ENCODE data around the gene COL23A1. TPM values are rescaled to one million over a fixed set of nuclear protein-coding genes. Genes with fewer than 3 reads are reported as not detected.

COL23A1 gene
- total RNA-seq, 1 experiment from 2014 or later = 0.18 TPM

DNA sequence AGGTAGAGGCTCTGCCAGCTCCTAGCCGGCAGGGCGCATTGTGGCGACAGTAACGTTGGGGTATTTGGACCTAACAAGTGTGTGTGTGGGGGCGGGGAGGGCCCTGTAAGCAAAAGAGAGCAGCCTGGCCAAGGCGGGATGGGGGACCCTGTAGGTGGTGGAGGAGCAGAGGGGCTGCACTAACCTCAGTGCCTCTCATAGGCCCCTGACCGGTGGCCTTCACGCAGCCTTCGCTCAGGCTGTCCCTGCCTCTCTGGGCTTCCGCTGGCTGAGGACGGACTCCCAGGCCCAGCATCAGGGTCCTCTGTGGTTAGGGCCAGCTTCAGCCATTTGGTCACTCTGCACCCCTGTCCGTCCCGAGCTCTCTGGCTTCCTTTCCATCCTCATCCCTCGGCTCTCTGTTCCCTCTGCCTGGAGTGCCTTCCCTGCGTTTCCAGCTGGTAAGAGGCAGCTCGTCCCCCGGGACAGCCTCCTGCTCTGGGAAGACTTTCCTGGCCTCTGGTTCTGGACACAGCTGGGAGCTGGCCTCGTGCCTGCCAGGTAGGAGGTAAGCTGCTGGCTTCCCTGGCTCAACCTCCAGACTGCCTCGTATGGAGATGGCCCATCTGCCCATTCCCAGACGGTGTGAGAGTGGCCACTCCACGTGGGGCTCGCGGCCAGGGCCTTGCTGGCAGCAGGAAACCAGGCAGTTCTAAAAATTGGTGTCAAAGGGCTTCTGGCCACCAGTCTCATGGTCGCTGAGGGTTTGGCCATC is 318.3 kb downstream of the COL23A1 start:
- H3K27ac Mint-ChIP-seq (ENCODE audit: unreplicated experiment) = no peak overlapping the region
- no peaks in the 10 kb centered on the region for H3K4me1 ChIP-seq
- no peaks in the 10 kb centered on the region for H3K4me1 Mint-ChIP-seq (ENCODE audit: low read depth, unreplicated experiment)
- no peak overlapping the region for H3K4me3 Mint-ChIP-seq (ENCODE audit: unreplicated experiment)
- no peaks in the 10 kb centered on the region for H3K36me3 ChIP-seq (ENCODE audit: control insufficient read depth, insufficient read depth, low read length)
- intact Hi-C loops (cut with micrococcal nuclease; ENCODE audit: unreplicated experiment) = no loop called here
- H3K9me3 Mint-ChIP-seq (ENCODE audit: unreplicated experiment) = no peaks in the 10 kb centered on the region
- no TSS peak for BruUV-seq (replicated peaks)
- ChIA-PET POLR2A (no interaction called here), CTCF (no interaction called here)
- H3K4me3 ChIP-seq (ENCODE audit: low read depth, low read length) = no peak overlapping the region
- no peak for DNase-seq
- H3K27me3 Mint-ChIP-seq (ENCODE audit: insufficient read depth, unreplicated experiment) = no peaks in the 10 kb centered on the region
- no peaks in the 10 kb centered on the region for H3K27me3 ChIP-seq (replicated peaks; ENCODE audit: control insufficient read depth, insufficient read depth, low read length)
- no peaks in the 10 kb centered on the region for H3K36me3 Mint-ChIP-seq (ENCODE audit: insufficient read depth, unreplicated experiment)
- TF ChIP-seq, protein P1, sequence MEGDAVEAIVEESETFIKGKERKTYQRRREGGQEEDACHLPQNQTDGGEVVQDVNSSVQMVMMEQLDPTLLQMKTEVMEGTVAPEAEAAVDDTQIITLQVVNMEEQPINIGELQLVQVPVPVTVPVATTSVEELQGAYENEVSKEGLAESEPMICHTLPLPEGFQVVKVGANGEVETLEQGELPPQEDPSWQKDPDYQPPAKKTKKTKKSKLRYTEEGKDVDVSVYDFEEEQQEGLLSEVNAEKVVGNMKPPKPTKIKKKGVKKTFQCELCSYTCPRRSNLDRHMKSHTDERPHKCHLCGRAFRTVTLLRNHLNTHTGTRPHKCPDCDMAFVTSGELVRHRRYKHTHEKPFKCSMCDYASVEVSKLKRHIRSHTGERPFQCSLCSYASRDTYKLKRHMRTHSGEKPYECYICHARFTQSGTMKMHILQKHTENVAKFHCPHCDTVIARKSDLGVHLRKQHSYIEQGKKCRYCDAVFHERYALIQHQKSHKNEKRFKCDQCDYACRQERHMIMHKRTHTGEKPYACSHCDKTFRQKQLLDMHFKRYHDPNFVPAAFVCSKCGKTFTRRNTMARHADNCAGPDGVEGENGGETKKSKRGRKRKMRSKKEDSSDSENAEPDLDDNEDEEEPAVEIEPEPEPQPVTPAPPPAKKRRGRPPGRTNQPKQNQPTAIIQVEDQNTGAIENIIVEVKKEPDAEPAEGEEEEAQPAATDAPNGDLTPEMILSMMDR (IDR thresholded peaks at IDR 0.05; ENCODE audit: insufficient read depth in 1 of 2, low read depth in 1 of 2, low read length in 1 of 2, severe bottlenecking in 1 of 2, unreplicated experiment in 1 of 2) = no peak
- H3K9me3 ChIP-seq = peaks cover 17% of the 10 kb centered on the region

DNA sequence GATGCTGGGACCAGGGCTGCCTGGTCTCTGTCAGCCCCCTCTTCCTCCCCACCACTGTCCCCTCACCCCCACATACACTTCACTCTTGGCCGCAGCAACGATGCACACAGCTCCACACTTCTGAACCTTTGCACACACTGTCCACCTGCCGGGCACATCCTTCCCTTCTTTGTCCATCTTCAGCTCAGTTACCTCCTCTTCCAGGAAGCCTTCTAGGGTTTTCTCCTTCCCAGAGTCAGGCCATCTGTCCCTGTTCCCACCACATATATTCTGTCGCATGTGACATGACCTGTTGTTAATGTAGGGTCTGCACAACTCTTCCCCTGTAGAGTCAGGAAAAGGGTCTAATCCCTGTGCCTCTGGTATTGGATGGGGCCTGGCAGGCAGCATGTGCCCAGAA is 319.0 kb downstream of the COL23A1 start:
- no peak overlapping the region for H3K27ac Mint-ChIP-seq (ENCODE audit: unreplicated experiment)

DNA sequence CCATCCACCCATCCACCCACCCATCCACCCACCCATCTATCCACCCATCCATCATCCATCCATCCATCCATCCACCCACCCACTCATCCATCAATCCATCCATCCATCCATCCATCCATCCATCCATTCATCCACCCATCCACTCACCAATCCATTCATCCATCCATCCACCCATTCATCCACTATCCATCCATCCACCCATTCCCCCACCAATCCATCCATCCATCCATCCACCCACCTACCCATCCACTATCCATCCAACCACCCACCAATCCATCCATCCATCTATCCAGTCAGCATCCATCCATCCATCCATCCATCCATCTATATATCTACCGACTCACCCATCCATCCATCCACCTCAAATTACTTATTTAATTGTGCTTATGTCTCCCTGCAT is 320.7 kb downstream of the COL23A1 start:
- H3K36me3 Mint-ChIP-seq (ENCODE audit: insufficient read depth, unreplicated experiment) = no peaks in the 10 kb centered on the region
- H3K27me3 Mint-ChIP-seq (ENCODE audit: insufficient read depth, unreplicated experiment) = no peaks in the 10 kb centered on the region
- no peaks in the 10 kb centered on the region for H3K27me3 ChIP-seq (replicated peaks; ENCODE audit: control insufficient read depth, insufficient read depth, low read length)
- H3K36me3 ChIP-seq (ENCODE audit: control insufficient read depth, insufficient read depth, low read length) = no peaks in the 10 kb centered on the region
- TF ChIP-seq, protein P1 (IDR thresholded peaks at IDR 0.05; ENCODE audit: insufficient read depth in 1 of 2, low read depth in 1 of 2, low read length in 1 of 2, severe bottlenecking in 1 of 2, unreplicated experiment in 1 of 2) = no peak
- H3K9me3 Mint-ChIP-seq (ENCODE audit: unreplicated experiment) = no peaks in the 10 kb centered on the region
- H3K9me3 ChIP-seq = no peaks in the 10 kb centered on the region; the same call in 1 of the 2 replicates
- H3K4me1 ChIP-seq = no peaks in the 10 kb centered on the region
- BruUV-seq (replicated peaks) = no TSS peak
- no peak overlapping the region for H3K4me3 ChIP-seq (ENCODE audit: low read depth, low read length)
- H3K4me3 Mint-ChIP-seq (ENCODE audit: unreplicated experiment) = no peak overlapping the region
- H3K27ac Mint-ChIP-seq (ENCODE audit: unreplicated experiment) = no peak overlapping the region
- ChIA-PET CTCF (no interaction called here), POLR2A (no interaction called here)
- DNase-seq = no peak
- intact Hi-C loops (cut with micrococcal nuclease; ENCODE audit: unreplicated experiment) = no loop called here
- no peaks in the 10 kb centered on the region for H3K4me1 Mint-ChIP-seq (ENCODE audit: low read depth, unreplicated experiment)

More for the DNA sequence above, 319.0 kb downstream of the COL23A1 start:
- H3K4me1 Mint-ChIP-seq (ENCODE audit: low read depth, unreplicated experiment) = no peaks in the 10 kb centered on the region
- H3K9me3 Mint-ChIP-seq (ENCODE audit: unreplicated experiment) = no peaks in the 10 kb centered on the region
- Histone ChIP-seq H3K4me1 (no peaks in the 10 kb centered on the region), H3K9me3 (peaks cover 16% of the 10 kb centered on the region), H3K27me3 (replicated peaks; ENCODE audit: control insufficient read depth, insufficient read depth, low read length) (no peaks in the 10 kb centered on the region), H3K36me3 (ENCODE audit: control insufficient read depth, insufficient read depth, low read length) (no peaks in the 10 kb centered on the region), H3K4me3 (ENCODE audit: low read depth, low read length) (no peak overlapping the region)
- TF ChIP-seq, protein P1 (IDR thresholded peaks at IDR 0.05; ENCODE audit: insufficient read depth in 1 of 2, low read depth in 1 of 2, low read length in 1 of 2, severe bottlenecking in 1 of 2, unreplicated experiment in 1 of 2) = no peak
- intact Hi-C loops (cut with micrococcal nuclease; ENCODE audit: unreplicated experiment) = no loop called here
- no peak overlapping the region for H3K4me3 Mint-ChIP-seq (ENCODE audit: unreplicated experiment)
- CTCF ChIA-PET = interaction anchor here (0.6 kb wide), 1 partner anchor 291 kb away, joined by 4 read pairs; no protein-coding TSS in a partner anchor
- no peaks in the 10 kb centered on the region for H3K36me3 Mint-ChIP-seq (ENCODE audit: insufficient read depth, unreplicated experiment)
- POLR2A ChIA-PET = no interaction called here
- DNase-seq = no peak
- BruUV-seq (replicated peaks) = no TSS peak
- no peaks in the 10 kb centered on the region for H3K27me3 Mint-ChIP-seq (ENCODE audit: insufficient read depth, unreplicated experiment)

Measured in Caco-2 (cell line).